PFSK-1 (cell line): ENCODE measurements around the gene FUBP1.

Source experiments
- FOXP2 ChIP-seq: optimal IDR thresholded peaks from 2 replicates; pipeline ENCODE3; 2011; ENCODE audit warnings: borderline replicate concordance, control low read depth, inconsistent platforms; ENCODE audit not compliant: insufficient read depth; ENCODE audit errors: extremely low read length, extremely low read depth
- POLR2AphosphoS5 ChIP-seq: IDR thresholded peaks from 2 replicates; pipeline ENCODE4 v1.6.1; 2012; ENCODE audit warnings: low read depth, mild to moderate bottlenecking, control low read depth, low read length, moderate library complexity
- SIN3A ChIP-seq: IDR thresholded peaks from 2 replicates; pipeline ENCODE4 v1.6.1; 2012; ENCODE audit warnings: mild to moderate bottlenecking, low read length, moderate library complexity, borderline replicate concordance; ENCODE audit not compliant: insufficient read depth
- TAF1 ChIP-seq: IDR thresholded peaks from 2 replicates; pipeline ENCODE4 v1.6.1; 2012; ENCODE audit warnings: low read length, control low read depth, borderline replicate concordance; ENCODE audit not compliant: insufficient read depth
- TF ChIP-seq, protein P1 (sequence below), 2 experiments: IDR thresholded peaks; 2 replicates each; pipeline versions ENCODE4 v1.6.1 to v1.8.0; 2011 to 2012; ENCODE audit warnings: low read depth in 2 of 2, low read length in 2 of 2, control low read depth in 1 of 2, inconsistent platforms in 1 of 2, mild to moderate bottlenecking in 1 of 2, moderate library complexity in 1 of 2; ENCODE audit not compliant: insufficient read depth in 1 of 2

The FUBP1 gene

DNA sequence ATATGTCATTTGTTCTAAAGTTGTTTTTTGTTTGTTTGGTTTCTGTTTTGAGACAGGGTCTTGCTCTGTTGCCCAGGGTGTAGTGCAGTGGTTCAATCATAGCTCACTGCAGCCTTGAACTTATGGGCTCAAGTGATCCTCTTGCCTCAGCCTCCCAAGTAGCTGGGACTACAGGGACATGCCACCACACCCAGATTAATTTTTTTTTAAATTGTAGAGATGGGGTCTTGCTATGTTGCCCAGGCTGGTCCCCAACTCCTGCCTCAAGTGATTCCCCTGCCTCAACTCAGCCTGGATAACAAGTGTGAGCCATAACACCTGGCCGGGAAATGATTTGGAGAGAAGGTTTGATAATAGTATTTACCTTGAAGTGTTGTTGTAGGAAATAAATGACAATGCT, 72.2 kb downstream of the FUBP1 start:
- no peak for TF ChIP-seq SIN3A
- TF ChIP-seq, protein P1, sequence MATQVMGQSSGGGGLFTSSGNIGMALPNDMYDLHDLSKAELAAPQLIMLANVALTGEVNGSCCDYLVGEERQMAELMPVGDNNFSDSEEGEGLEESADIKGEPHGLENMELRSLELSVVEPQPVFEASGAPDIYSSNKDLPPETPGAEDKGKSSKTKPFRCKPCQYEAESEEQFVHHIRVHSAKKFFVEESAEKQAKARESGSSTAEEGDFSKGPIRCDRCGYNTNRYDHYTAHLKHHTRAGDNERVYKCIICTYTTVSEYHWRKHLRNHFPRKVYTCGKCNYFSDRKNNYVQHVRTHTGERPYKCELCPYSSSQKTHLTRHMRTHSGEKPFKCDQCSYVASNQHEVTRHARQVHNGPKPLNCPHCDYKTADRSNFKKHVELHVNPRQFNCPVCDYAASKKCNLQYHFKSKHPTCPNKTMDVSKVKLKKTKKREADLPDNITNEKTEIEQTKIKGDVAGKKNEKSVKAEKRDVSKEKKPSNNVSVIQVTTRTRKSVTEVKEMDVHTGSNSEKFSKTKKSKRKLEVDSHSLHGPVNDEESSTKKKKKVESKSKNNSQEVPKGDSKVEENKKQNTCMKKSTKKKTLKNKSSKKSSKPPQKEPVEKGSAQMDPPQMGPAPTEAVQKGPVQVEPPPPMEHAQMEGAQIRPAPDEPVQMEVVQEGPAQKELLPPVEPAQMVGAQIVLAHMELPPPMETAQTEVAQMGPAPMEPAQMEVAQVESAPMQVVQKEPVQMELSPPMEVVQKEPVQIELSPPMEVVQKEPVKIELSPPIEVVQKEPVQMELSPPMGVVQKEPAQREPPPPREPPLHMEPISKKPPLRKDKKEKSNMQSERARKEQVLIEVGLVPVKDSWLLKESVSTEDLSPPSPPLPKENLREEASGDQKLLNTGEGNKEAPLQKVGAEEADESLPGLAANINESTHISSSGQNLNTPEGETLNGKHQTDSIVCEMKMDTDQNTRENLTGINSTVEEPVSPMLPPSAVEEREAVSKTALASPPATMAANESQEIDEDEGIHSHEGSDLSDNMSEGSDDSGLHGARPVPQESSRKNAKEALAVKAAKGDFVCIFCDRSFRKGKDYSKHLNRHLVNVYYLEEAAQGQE (IDR thresholded peaks at IDR 0.05; ENCODE audit: insufficient read depth in 1 of 2, low read depth in 2 of 2, low read length in 2 of 2): no peak
- no peak for TF ChIP-seq TAF1
- no peak for TF ChIP-seq POLR2AphosphoS5
- TF ChIP-seq FOXP2: no peak

DNA sequence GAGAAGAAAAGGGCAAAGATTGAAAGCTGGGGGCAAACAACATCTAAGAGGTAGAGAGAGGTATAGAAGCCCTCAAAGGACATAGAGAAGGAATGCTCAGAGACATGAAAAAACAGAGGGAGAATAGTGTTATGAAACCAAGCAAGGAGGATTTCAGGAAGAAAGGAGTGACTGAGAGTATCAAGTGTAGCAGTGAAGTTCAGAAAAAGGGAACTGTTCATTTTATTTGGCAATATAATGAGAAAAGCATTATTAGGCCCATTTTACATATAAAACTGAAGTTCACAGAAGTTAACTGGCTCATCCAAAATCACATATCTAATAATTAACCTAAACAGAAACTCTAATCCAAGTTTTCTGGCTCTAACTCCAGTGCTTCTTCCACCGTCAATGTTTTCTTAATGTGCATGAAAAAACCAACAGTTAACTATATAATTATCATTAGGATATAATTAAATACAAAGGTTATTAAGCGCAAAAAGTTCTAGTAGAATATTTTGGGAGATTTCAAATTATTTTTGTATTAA, 72.8 kb downstream of the FUBP1 start:
- no peak for TF ChIP-seq SIN3A
- TF ChIP-seq POLR2AphosphoS5: no peak
- TF ChIP-seq FOXP2: no peak
- no peak for TF ChIP-seq TAF1
- TF ChIP-seq, protein P1 (IDR thresholded peaks at IDR 0.05; ENCODE audit: insufficient read depth in 1 of 2, low read depth in 2 of 2, low read length in 2 of 2): no peak

DNA sequence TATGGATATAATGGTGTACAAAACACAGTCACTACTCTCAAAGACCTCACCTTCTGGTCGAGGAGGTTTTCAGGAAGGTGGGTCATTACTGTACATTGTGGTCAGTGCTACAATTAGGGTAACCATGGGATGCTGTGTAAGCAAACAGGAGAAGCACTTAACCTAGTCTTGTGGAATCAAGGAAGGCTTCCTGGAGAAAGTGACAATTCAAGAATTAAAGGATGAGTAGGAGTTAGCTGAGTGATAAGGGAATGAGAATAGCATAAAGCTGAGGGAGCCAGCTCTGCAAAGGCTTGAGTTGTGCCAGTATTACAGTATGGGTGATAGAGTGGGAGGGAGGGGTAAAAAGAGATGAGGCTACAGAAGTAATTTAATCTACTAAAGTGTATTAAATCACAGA, 73.3 kb downstream of the FUBP1 start:
- TF ChIP-seq FOXP2 (no peak), TAF1 (no peak), SIN3A (no peak), POLR2AphosphoS5 (no peak)
- TF ChIP-seq, protein P1 (IDR thresholded peaks at IDR 0.05; ENCODE audit: insufficient read depth in 1 of 2, low read depth in 2 of 2, low read length in 2 of 2): no peak

DNA sequence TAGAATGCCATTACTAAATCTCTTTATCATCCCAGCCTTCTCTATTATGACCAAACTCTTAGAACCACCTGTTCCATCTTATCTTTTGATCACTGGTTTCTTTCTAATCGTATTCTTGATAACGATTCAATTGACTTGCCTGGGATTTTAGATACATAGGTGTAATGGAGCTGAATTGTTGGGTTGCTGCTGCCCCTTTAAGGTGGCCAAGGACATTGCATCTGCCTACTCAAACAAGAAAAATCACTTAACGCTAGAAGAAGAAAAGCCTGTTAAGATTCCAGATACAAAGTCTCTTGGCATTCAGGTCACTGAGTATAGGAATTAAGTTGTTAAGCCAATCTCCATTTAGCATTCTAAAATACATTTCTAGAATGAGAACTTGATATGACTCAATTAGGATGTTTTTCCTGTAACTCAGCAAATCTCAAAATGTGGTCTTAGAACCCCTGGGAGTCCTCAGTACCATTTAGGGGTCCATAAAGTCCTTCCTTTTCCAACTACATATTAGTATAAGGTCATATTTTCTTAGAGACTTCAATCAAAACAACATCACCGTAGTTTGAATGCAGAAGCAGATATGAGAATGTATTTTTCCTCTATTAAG, 78.1 kb downstream of the FUBP1 start:
- no peak for TF ChIP-seq TAF1
- TF ChIP-seq POLR2AphosphoS5: no peak
- TF ChIP-seq, protein P1 (IDR thresholded peaks at IDR 0.05; ENCODE audit: insufficient read depth in 1 of 2, low read depth in 2 of 2, low read length in 2 of 2): no peak
- no peak for TF ChIP-seq FOXP2
- no peak for TF ChIP-seq SIN3A
